Measurements from ENCODE around the gene IGF2R. TPM values are rescaled to one million over a fixed set of nuclear protein-coding genes. Genes with fewer than 3 reads are reported as not detected.

The IGF2R gene
- total RNA-seq, 1 experiment from 2014 or later = 75.3 TPM

- Mint-ChIP-seq H3K27me3 (ENCODE audit: low read depth) (peaks cover 7% of the 10 kb centered on the region; the same call in 1 of the 2 replicates), H3K4me3 (no peak overlapping the region), H3K27ac (no peak overlapping the region), H3K36me3 (no peaks in the 10 kb centered on the region), H3K4me1 (no peaks in the 10 kb centered on the region), H3K9me3 (peaks cover 15% of the 10 kb centered on the region)
- TF ChIP-seq ATF1 (CRISPR knock-in tag; IDR thresholded peaks at IDR 0.05) (no peak), ZNF425 (CRISPR knock-in tag; conservative IDR thresholded peaks at IDR 0.05) (no peak), GRHL2 (CRISPR knock-in tag; IDR thresholded peaks at IDR 0.05; ENCODE audit: insufficient replicate concordance, severe bottlenecking) (no peak), OVOL2 (CRISPR knock-in tag; IDR thresholded peaks at IDR 0.05; ENCODE audit: borderline replicate concordance) (no peak)
- TF ChIP-seq, protein P1, sequence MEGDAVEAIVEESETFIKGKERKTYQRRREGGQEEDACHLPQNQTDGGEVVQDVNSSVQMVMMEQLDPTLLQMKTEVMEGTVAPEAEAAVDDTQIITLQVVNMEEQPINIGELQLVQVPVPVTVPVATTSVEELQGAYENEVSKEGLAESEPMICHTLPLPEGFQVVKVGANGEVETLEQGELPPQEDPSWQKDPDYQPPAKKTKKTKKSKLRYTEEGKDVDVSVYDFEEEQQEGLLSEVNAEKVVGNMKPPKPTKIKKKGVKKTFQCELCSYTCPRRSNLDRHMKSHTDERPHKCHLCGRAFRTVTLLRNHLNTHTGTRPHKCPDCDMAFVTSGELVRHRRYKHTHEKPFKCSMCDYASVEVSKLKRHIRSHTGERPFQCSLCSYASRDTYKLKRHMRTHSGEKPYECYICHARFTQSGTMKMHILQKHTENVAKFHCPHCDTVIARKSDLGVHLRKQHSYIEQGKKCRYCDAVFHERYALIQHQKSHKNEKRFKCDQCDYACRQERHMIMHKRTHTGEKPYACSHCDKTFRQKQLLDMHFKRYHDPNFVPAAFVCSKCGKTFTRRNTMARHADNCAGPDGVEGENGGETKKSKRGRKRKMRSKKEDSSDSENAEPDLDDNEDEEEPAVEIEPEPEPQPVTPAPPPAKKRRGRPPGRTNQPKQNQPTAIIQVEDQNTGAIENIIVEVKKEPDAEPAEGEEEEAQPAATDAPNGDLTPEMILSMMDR (IDR thresholded peaks at IDR 0.05) = no peak
- TF ChIP-seq, protein P2, sequence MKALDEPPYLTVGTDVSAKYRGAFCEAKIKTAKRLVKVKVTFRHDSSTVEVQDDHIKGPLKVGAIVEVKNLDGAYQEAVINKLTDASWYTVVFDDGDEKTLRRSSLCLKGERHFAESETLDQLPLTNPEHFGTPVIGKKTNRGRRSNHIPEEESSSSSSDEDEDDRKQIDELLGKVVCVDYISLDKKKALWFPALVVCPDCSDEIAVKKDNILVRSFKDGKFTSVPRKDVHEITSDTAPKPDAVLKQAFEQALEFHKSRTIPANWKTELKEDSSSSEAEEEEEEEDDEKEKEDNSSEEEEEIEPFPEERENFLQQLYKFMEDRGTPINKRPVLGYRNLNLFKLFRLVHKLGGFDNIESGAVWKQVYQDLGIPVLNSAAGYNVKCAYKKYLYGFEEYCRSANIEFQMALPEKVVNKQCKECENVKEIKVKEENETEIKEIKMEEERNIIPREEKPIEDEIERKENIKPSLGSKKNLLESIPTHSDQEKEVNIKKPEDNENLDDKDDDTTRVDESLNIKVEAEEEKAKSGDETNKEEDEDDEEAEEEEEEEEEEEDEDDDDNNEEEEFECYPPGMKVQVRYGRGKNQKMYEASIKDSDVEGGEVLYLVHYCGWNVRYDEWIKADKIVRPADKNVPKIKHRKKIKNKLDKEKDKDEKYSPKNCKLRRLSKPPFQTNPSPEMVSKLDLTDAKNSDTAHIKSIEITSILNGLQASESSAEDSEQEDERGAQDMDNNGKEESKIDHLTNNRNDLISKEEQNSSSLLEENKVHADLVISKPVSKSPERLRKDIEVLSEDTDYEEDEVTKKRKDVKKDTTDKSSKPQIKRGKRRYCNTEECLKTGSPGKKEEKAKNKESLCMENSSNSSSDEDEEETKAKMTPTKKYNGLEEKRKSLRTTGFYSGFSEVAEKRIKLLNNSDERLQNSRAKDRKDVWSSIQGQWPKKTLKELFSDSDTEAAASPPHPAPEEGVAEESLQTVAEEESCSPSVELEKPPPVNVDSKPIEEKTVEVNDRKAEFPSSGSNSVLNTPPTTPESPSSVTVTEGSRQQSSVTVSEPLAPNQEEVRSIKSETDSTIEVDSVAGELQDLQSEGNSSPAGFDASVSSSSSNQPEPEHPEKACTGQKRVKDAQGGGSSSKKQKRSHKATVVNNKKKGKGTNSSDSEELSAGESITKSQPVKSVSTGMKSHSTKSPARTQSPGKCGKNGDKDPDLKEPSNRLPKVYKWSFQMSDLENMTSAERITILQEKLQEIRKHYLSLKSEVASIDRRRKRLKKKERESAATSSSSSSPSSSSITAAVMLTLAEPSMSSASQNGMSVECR (CRISPR knock-in tag; IDR thresholded peaks at IDR 0.05; ENCODE audit: borderline replicate concordance) = no peak
- TF ChIP-seq, protein P3, sequence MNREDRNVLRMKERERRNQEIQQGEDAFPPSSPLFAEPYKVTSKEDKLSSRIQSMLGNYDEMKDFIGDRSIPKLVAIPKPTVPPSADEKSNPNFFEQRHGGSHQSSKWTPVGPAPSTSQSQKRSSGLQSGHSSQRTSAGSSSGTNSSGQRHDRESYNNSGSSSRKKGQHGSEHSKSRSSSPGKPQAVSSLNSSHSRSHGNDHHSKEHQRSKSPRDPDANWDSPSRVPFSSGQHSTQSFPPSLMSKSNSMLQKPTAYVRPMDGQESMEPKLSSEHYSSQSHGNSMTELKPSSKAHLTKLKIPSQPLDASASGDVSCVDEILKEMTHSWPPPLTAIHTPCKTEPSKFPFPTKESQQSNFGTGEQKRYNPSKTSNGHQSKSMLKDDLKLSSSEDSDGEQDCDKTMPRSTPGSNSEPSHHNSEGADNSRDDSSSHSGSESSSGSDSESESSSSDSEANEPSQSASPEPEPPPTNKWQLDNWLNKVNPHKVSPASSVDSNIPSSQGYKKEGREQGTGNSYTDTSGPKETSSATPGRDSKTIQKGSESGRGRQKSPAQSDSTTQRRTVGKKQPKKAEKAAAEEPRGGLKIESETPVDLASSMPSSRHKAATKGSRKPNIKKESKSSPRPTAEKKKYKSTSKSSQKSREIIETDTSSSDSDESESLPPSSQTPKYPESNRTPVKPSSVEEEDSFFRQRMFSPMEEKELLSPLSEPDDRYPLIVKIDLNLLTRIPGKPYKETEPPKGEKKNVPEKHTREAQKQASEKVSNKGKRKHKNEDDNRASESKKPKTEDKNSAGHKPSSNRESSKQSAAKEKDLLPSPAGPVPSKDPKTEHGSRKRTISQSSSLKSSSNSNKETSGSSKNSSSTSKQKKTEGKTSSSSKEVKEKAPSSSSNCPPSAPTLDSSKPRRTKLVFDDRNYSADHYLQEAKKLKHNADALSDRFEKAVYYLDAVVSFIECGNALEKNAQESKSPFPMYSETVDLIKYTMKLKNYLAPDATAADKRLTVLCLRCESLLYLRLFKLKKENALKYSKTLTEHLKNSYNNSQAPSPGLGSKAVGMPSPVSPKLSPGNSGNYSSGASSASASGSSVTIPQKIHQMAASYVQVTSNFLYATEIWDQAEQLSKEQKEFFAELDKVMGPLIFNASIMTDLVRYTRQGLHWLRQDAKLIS (CRISPR knock-in tag; IDR thresholded peaks at IDR 0.05; ENCODE audit: borderline replicate concordance) = no peak
- ATAC-seq (no peak), DNase-seq (ENCODE audit: low spot score) (no peak)
- CTCF ChIA-PET = interaction anchor here (1.0 to 1.1 kb wide), 2 partner anchors 9 to 70 kb away, joined by 3 read pairs; no protein-coding TSS in a partner anchor
- POLR2A ChIA-PET = no interaction called here
Measured at GRCh38 chr6:159933077-159933476, 35.8 kb upstream of the IGF2R start.

- Mint-ChIP-seq H3K27me3 (ENCODE audit: low read depth) (peaks cover 7% of the 10 kb centered on the region; the same call in 1 of the 2 replicates), H3K36me3 (no peaks in the 10 kb centered on the region), H3K9me3 (peaks cover 21% of the 10 kb centered on the region), H3K4me1 (no peaks in the 10 kb centered on the region), H3K4me3 (no peak overlapping the region), H3K27ac (no peak overlapping the region)
- ChIA-PET POLR2A (interaction anchor here (0.9 kb wide), 1 partner anchor 46 kb away, joined by 3 read pairs; no protein-coding TSS in a partner anchor), CTCF (interaction anchor here (1.0 kb wide), 1 partner anchor 71 kb away, joined by 3 read pairs; no protein-coding TSS in a partner anchor)
- ATAC-seq (no peak), DNase-seq (ENCODE audit: low spot score) (no peak)
- TF ChIP-seq USF1 (CRISPR knock-in tag; IDR thresholded peaks at IDR 0.05) = no peak
- no peak for TF ChIP-seq MXD4 (CRISPR knock-in tag; IDR thresholded peaks at IDR 0.05; ENCODE audit: borderline replicate concordance)
- TF ChIP-seq GTF2I (CRISPR knock-in tag; conservative IDR thresholded peaks at IDR 0.05) = no peak
- no peak for TF ChIP-seq JAZF1 (CRISPR knock-in tag; IDR thresholded peaks at IDR 0.05)
- no peak for TF ChIP-seq TP53 (CRISPR knock-in tag; IDR thresholded peaks at IDR 0.05)
- TF ChIP-seq NR3C1 (CRISPR knock-in tag; conservative IDR thresholded peaks at IDR 0.05; ENCODE audit: low read depth) = no peak
- TF ChIP-seq NFATC4 (CRISPR knock-in tag; IDR thresholded peaks at IDR 0.05) = no peak
- TF ChIP-seq, protein P4, sequence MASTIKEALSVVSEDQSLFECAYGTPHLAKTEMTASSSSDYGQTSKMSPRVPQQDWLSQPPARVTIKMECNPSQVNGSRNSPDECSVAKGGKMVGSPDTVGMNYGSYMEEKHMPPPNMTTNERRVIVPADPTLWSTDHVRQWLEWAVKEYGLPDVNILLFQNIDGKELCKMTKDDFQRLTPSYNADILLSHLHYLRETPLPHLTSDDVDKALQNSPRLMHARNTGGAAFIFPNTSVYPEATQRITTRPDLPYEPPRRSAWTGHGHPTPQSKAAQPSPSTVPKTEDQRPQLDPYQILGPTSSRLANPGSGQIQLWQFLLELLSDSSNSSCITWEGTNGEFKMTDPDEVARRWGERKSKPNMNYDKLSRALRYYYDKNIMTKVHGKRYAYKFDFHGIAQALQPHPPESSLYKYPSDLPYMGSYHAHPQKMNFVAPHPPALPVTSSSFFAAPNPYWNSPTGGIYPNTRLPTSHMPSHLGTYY (CRISPR knock-in tag; IDR thresholded peaks at IDR 0.05) = no peak
- TF ChIP-seq ZNF396 (CRISPR knock-in tag; IDR thresholded peaks at IDR 0.05; ENCODE audit: borderline replicate concordance) = no peak
- no peak for TF ChIP-seq FOXP1 (CRISPR knock-in tag; IDR thresholded peaks at IDR 0.05; ENCODE audit: borderline replicate concordance)
- no peak for TF ChIP-seq SOX15 (CRISPR knock-in tag; IDR thresholded peaks at IDR 0.05)
- no peak for TF ChIP-seq ZNF263 (CRISPR knock-in tag; IDR thresholded peaks at IDR 0.05; ENCODE audit: low read depth)
- TF ChIP-seq, protein P5, sequence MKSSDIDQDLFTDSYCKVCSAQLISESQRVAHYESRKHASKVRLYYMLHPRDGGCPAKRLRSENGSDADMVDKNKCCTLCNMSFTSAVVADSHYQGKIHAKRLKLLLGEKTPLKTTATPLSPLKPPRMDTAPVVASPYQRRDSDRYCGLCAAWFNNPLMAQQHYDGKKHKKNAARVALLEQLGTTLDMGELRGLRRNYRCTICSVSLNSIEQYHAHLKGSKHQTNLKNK (CRISPR knock-in tag; IDR thresholded peaks at IDR 0.05) = no peak
- no peak for TF ChIP-seq SMAD3 (CRISPR knock-in tag; IDR thresholded peaks at IDR 0.05; ENCODE audit: borderline replicate concordance)
Measured at GRCh38 chr6:159934181-159934580, 34.7 kb upstream of the IGF2R start.
